GM12878 (cell line): ENCODE measurements around the gene COG2.

Experiments used
- BRCA1 ChIP-seq: IDR thresholded peaks from 2 replicates; pipeline ENCODE4 v1.6.1; 2011; ENCODE audit warnings: low read depth, low read length, improper control_type of control experiment
- CHD4 ChIP-seq: fragments of 200-600 bp; sonication (generic); IDR thresholded peaks from 2 replicates; pipeline ENCODE4 v1.6.1; 2016; ENCODE audit warnings: mild to moderate bottlenecking
- CTCF ChIP-seq, 3 experiments: IDR thresholded peaks in 2 of 3; conservative IDR thresholded peaks in 1 of 3; 2 replicates each; pipeline ENCODE4 v1.5.1; 2011; ENCODE audit warnings: low read depth in 3 of 3, low read length in 3 of 3, mild to moderate bottlenecking in 3 of 3, control low read depth in 2 of 3, moderate library complexity in 2 of 3, inconsistent platforms in 1 of 3, mixed read lengths in 1 of 3; ENCODE audit not compliant: control insufficient read depth in 2 of 3, insufficient read depth in 1 of 3; ENCODE audit errors: extremely low read depth in 1 of 3
- E2F4 ChIP-seq: IDR thresholded peaks from 2 replicates; pipeline ENCODE4 v1.6.1; 2012; ENCODE audit warnings: low read depth, low read length, improper control_type of control experiment
- ESRRA ChIP-seq: IDR thresholded peaks from 2 replicates; pipeline ENCODE4 v1.6.1; 2012; ENCODE audit warnings: mild to moderate bottlenecking, low read length, improper control_type of control experiment
- KLF5 ChIP-seq: fragments of 450-650 bp; IDR thresholded peaks from 2 replicates; pipeline ENCODE4 v1.6.1; 2014; ENCODE audit warnings: mild to moderate bottlenecking; ENCODE audit not compliant: partially characterized antibody
- POLR2A ChIP-seq: IDR thresholded peaks from 2 replicates; pipeline ENCODE4 v1.6.1; 2011; ENCODE audit warnings: low read depth, mild to moderate bottlenecking, low read length
- POLR2AphosphoS2 ChIP-seq: IDR thresholded peaks from 2 replicates; pipeline ENCODE4 v1.6.1; 2011; ENCODE audit warnings: low read depth, mild to moderate bottlenecking, low read length, improper control_type of control experiment, moderate library complexity
- SRF ChIP-seq, 2 experiments: IDR thresholded peaks; 2 replicates each; pipeline ENCODE4 v1.6.1; 2011; ENCODE audit warnings: low read depth in 2 of 2, low read length in 2 of 2, mild to moderate bottlenecking in 1 of 2, moderate library complexity in 1 of 2
- TF ChIP-seq, protein P1 (sequence below): fragments of 450-650 bp; IDR thresholded peaks from 2 replicates; pipeline ENCODE4 v1.6.1; 2017; ENCODE audit warnings: borderline replicate concordance

- TF ChIP-seq CTCF (IDR thresholded peaks at IDR 0.05 in 2 of 3, conservative IDR thresholded peaks at IDR 0.05 in 1 of 3; ENCODE audit: control insufficient read depth in 2 of 3, extremely low read depth in 1 of 3, insufficient read depth in 1 of 3, low read depth in 3 of 3, low read length in 3 of 3) (no peak), E2F4 (no peak), POLR2A (no peak), KLF5 (no peak), SRF (IDR thresholded peaks at IDR 0.05; ENCODE audit: low read depth in 2 of 2, low read length in 2 of 2) (no peak), CHD4 (no peak), BRCA1 (no peak), ESRRA (no peak), POLR2AphosphoS2 (no peak)
- TF ChIP-seq, protein P1, sequence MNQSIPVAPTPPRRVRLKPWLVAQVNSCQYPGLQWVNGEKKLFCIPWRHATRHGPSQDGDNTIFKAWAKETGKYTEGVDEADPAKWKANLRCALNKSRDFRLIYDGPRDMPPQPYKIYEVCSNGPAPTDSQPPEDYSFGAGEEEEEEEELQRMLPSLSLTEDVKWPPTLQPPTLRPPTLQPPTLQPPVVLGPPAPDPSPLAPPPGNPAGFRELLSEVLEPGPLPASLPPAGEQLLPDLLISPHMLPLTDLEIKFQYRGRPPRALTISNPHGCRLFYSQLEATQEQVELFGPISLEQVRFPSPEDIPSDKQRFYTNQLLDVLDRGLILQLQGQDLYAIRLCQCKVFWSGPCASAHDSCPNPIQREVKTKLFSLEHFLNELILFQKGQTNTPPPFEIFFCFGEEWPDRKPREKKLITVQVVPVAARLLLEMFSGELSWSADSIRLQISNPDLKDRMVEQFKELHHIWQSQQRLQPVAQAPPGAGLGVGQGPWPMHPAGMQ, result no peak
These were observed 44.5 kb downstream of the COG2 start for GRCh38 chr1:230686747-230687146.
